Measurements from ENCODE around the gene APOBEC3C.
"Not testable (repeated sequence)": the region's sequence is repeated elsewhere in the genome, so short reads cannot be mapped to it uniquely, and the experiment has no call there.

Gene APOBEC3C

GRCh38 chr22:38984224-38984623 lies 29.8 kb upstream of the APOBEC3C start:
- no peak for DNase-seq

- DNase-seq: not testable (repeated sequence)
Measured at GRCh38 chr22:38984784-38985757, 29.0 kb upstream of the APOBEC3C start.

- DNase-seq: no peak
Measured at GRCh38 chr22:38986629-38987028, 27.4 kb upstream of the APOBEC3C start.

GRCh38 chr22:38987171-38987895 lies 26.7 kb upstream of the APOBEC3C start:
- no peak for DNase-seq

- no peak for DNase-seq
Measured at GRCh38 chr22:38989466-38989865, 24.6 kb upstream of the APOBEC3C start.

- DNase-seq: not testable (repeated sequence)
Measured at GRCh38 chr22:38992871-38993371, 21.1 kb upstream of the APOBEC3C start.

- no peak for DNase-seq
Measured at GRCh38 chr22:38996105-38996504, 18.0 kb upstream of the APOBEC3C start.

- DNase-seq: no peak
Measured at GRCh38 chr22:38997518-38997917, 16.5 kb upstream of the APOBEC3C start.

GRCh38 chr22:39003165-39003638 lies 10.9 kb upstream of the APOBEC3C start:
- peak; percentile 38 for DNase-seq

- no peak for DNase-seq
Measured at GRCh38 chr22:39007177-39007576, 6.9 kb upstream of the APOBEC3C start.

GRCh38 chr22:39008271-39008850 lies 5.7 kb upstream of the APOBEC3C start:
- DNase-seq: not testable (repeated sequence)

- no peak for DNase-seq
Measured at GRCh38 chr22:39010946-39011345, 3.1 kb upstream of the APOBEC3C start.

GRCh38 chr22:39012533-39013511 lies 1.2 kb upstream of the APOBEC3C start:
- no peak for DNase-seq

- DNase-seq: not testable (repeated sequence)
Measured at GRCh38 chr22:39013561-39013941, 506 bp upstream of the APOBEC3C start.

GRCh38 chr22:39014723-39015121 lies 665 bp downstream of the APOBEC3C start:
- not testable (repeated sequence) for DNase-seq

- no peak for DNase-seq
Measured at GRCh38 chr22:39016592-39016991, 2.5 kb downstream of the APOBEC3C start.

- DNase-seq: no peak
Measured at GRCh38 chr22:39017596-39018365, 3.7 kb downstream of the APOBEC3C start.

- DNase-seq: not testable (repeated sequence)
Measured at GRCh38 chr22:39020021-39020651, 6.1 kb downstream of the APOBEC3C start.

GRCh38 chr22:39021552-39022250 lies 7.6 kb downstream of the APOBEC3C start:
- DNase-seq: no peak
